HL-60 (cell line): ENCODE data around the gene CTIF.

ENCODE experiments used
- DNase-seq, 2 experiments: peaks; one replicate each; pipeline ENCODE4 v3.0.0-alpha.2; 2010 to 2020; ENCODE audit warnings: low read depth in 1 of 2, low spot score in 1 of 2
- H3K27ac ChIP-seq: fragments of 250-450 bp; sonication (Bioruptor Pico); replicated peaks from 2 replicates; pipeline ENCODE4 v1.5.1; 2020; ENCODE audit warnings: mild to moderate bottlenecking, moderate library complexity
- H3K27me3 ChIP-seq: fragments of 250-450 bp; sonication (Bioruptor Pico); 2 replicates; pipeline ENCODE4 v1.5.1; 2021; ENCODE audit warnings: mild to moderate bottlenecking, moderate library complexity; ENCODE audit not compliant: insufficient read depth, poor library complexity, severe bottlenecking
- H3K4me3 ChIP-seq: replicated peaks from 2 replicates; pipeline ENCODE4 v1.5.1; 2011; ENCODE audit warnings: mild to moderate bottlenecking, control low read depth, low read length; ENCODE audit not compliant: insufficient read depth
- GABPA ChIP-seq: IDR thresholded peaks from 2 replicates; pipeline ENCODE4 v1.6.1; 2012; ENCODE audit warnings: low read depth
- POLR2AphosphoS5 ChIP-seq: IDR thresholded peaks from 2 replicates; pipeline ENCODE4 v1.6.1; 2012; ENCODE audit warnings: low read depth
- SPI1 ChIP-seq: IDR thresholded peaks from 2 replicates; pipeline ENCODE4 v1.6.1; 2012; ENCODE audit warnings: low read depth, mild to moderate bottlenecking, borderline replicate concordance
- TF ChIP-seq, protein P1 (sequence below): IDR thresholded peaks from 2 replicates; pipeline ENCODE4 v1.6.1; 2012; ENCODE audit warnings: low read depth; ENCODE audit not compliant: insufficient replicate concordance
- TF ChIP-seq, protein P2 (sequence below): IDR thresholded peaks from one replicate; pipeline ENCODE4 v1.5.1; 2011; ENCODE audit warnings: low read length, control low read depth, inconsistent platforms; ENCODE audit not compliant: insufficient read depth

Gene CTIF

DNA sequence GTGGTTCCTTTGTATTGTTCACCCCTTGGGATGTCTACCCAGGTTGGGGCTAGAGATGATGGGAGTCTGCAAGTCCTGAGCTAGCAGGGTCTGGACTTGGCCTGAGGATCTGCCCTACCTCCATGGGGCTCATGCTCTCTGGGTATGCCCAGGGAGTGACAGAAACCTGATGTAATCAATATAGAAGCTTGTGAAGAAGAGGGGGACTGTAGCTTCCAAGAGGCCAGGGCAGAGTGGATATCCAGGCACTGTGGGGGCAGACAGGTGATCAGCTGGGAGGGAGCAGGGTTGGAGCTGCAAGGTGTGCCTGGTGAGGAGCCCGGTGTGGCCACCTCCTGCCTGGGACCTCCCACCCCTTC is 164.2 kb downstream of the CTIF start:
- no peak for DNase-seq
- H3K27ac ChIP-seq: no peak overlapping the region
- TF ChIP-seq SPI1 (no peak), GABPA (no peak), POLR2AphosphoS5 (no peak)
- TF ChIP-seq, protein P1, sequence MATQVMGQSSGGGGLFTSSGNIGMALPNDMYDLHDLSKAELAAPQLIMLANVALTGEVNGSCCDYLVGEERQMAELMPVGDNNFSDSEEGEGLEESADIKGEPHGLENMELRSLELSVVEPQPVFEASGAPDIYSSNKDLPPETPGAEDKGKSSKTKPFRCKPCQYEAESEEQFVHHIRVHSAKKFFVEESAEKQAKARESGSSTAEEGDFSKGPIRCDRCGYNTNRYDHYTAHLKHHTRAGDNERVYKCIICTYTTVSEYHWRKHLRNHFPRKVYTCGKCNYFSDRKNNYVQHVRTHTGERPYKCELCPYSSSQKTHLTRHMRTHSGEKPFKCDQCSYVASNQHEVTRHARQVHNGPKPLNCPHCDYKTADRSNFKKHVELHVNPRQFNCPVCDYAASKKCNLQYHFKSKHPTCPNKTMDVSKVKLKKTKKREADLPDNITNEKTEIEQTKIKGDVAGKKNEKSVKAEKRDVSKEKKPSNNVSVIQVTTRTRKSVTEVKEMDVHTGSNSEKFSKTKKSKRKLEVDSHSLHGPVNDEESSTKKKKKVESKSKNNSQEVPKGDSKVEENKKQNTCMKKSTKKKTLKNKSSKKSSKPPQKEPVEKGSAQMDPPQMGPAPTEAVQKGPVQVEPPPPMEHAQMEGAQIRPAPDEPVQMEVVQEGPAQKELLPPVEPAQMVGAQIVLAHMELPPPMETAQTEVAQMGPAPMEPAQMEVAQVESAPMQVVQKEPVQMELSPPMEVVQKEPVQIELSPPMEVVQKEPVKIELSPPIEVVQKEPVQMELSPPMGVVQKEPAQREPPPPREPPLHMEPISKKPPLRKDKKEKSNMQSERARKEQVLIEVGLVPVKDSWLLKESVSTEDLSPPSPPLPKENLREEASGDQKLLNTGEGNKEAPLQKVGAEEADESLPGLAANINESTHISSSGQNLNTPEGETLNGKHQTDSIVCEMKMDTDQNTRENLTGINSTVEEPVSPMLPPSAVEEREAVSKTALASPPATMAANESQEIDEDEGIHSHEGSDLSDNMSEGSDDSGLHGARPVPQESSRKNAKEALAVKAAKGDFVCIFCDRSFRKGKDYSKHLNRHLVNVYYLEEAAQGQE: no peak
- TF ChIP-seq, protein P2, sequence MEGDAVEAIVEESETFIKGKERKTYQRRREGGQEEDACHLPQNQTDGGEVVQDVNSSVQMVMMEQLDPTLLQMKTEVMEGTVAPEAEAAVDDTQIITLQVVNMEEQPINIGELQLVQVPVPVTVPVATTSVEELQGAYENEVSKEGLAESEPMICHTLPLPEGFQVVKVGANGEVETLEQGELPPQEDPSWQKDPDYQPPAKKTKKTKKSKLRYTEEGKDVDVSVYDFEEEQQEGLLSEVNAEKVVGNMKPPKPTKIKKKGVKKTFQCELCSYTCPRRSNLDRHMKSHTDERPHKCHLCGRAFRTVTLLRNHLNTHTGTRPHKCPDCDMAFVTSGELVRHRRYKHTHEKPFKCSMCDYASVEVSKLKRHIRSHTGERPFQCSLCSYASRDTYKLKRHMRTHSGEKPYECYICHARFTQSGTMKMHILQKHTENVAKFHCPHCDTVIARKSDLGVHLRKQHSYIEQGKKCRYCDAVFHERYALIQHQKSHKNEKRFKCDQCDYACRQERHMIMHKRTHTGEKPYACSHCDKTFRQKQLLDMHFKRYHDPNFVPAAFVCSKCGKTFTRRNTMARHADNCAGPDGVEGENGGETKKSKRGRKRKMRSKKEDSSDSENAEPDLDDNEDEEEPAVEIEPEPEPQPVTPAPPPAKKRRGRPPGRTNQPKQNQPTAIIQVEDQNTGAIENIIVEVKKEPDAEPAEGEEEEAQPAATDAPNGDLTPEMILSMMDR: no peak
- no peak overlapping the region for H3K4me3 ChIP-seq
- no peaks in the 10 kb centered on the region for H3K27me3 ChIP-seq

DNA sequence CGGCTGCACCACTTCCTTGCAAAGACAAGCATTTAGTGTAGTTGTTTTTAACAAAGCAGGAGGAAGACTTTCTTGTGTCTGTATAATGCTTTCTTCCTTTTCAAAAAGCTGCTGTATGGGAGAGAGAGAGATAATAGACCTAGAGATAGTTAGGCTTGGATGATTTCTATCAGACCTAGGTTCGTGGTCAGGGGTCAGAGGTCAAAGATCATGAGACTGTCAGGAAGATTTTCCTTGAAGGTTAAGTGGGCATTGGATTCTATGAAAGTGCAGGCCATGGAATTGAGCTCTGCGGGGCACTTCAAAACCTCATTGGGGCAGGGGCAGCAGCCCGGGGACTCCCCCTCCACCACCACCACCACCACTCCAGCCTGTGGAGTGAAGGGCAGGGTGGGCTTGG is 164.6 kb downstream of the CTIF start:
- Histone ChIP-seq H3K27me3 (no peaks in the 10 kb centered on the region), H3K27ac (no peak overlapping the region), H3K4me3 (no peak overlapping the region)
- no peak for DNase-seq
- TF ChIP-seq SPI1 (no peak), POLR2AphosphoS5 (no peak), GABPA (no peak)
- TF ChIP-seq, protein P1: no peak
- TF ChIP-seq, protein P2: no peak

DNA sequence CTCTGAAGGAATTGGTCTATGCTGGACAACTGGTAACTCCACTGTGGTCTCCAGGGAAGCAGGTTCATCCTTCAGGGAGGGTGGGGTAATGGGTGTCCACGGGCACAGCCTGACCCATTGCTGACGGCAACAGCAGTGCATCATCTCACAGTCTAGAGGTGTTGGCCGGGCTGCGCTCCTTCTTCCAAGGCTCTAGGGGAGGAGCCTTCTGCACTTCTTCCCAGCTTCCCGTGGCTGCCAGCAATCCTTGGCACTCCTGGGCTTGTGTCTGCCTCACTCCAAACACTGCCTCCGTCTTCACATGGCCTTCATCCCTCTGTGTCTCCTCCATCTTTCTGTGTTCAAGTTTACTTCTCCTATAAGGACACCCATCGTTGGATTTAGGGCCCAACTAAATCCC is 166.2 kb downstream of the CTIF start:
- Histone ChIP-seq H3K27ac (no peak overlapping the region), H3K4me3 (no peak overlapping the region), H3K27me3 (no peaks in the 10 kb centered on the region)
- TF ChIP-seq, protein P2: no peak
- TF ChIP-seq, protein P1: no peak
- TF ChIP-seq POLR2AphosphoS5: no peak
- TF ChIP-seq SPI1: no peak
- no peak for TF ChIP-seq GABPA
- no peak for DNase-seq
